ENCODE results near the gene HINT1.

Gene HINT1

GRCh38 chr5:131109540-131110255 is 55.4 kb downstream of the HINT1 start:
- DNase-seq = peak; percentile 43

Data from CD4-positive, alpha-beta T cell treated with Interleukin-6 for 4 hours (primary cell).